B cell (primary cell): ENCODE measurements around the gene PAPSS1. TPM values are rescaled to one million over a fixed set of nuclear protein-coding genes. Genes with fewer than 3 reads are reported as not detected.
"Not testable (repeated sequence)": the region's sequence is repeated elsewhere in the genome, so short reads cannot be mapped to it uniquely, and the experiment has no call there.

Experiments used
- ATAC-seq: fragments of 200-7000 bp; cut with Tn5 transposase; one replicate; pipeline ENCODE4 v1.10.0; 2021; ENCODE audit warnings: low read depth, mild to moderate bottlenecking, moderate number of reproducible peaks, moderate library complexity
- CTCF ChIA-PET: fragments of 350-600 bp; sonication (Branson Sonifier 250); formaldehyde crosslinking; loops from one replicate; lab custom pipeline; 2021; ENCODE audit warnings: antibody characterized with exemption, inconsistent platforms; lab: Charles Lee
- POLR2A ChIA-PET: fragments of 350-600 bp; sonication (Branson Sonifier 250); formaldehyde crosslinking; loops from one replicate; lab custom pipeline; 2021; ENCODE audit warnings: antibody characterized with exemption; lab: Charles Lee
- DNase-seq: peaks from one replicate; pipeline ENCODE4 v3.0.0; 2013
- H2AFZ ChIP-seq: 2 replicates; pipeline ENCODE4 v1.6.1; 2012; ENCODE audit warnings: mild to moderate bottlenecking, low read depth, low read length; ENCODE audit not compliant: insufficient read depth, poor library complexity, severe bottlenecking
- H3K27ac ChIP-seq, 2 donors: 1 replicate in 1 of 2; 2 replicates in 1 of 2; pipeline ENCODE4 v1.5.1; 2012 to 2013; ENCODE audit warnings: low read length in 2 of 2, mild to moderate bottlenecking in 2 of 2, moderate library complexity in 1 of 2
- H3K27me3 ChIP-seq, 4 experiments: fragments of 200-600 bp in 1 of 4; sonication (generic) in 1 of 4; replicated peaks in 1 of 4; 1 replicate in 2 of 4; 2 replicates in 2 of 4; pipeline versions ENCODE4 v1.6.1 to v1.7.0; 2013 to 2016; ENCODE audit warnings: low read length in 3 of 4, mild to moderate bottlenecking in 2 of 4, mixed read lengths in 1 of 4, moderate library complexity in 1 of 4; ENCODE audit not compliant: insufficient read depth in 4 of 4, control insufficient read depth in 3 of 4; ENCODE audit errors: control extremely low read depth in 1 of 4
- H3K36me3 ChIP-seq, 2 experiments: replicated peaks in 1 of 2; 1 replicate in 1 of 2; 2 replicates in 1 of 2; pipeline versions ENCODE4 v1.6.1 to v1.7.1; 2013; ENCODE audit warnings: low read length in 1 of 2; ENCODE audit not compliant: insufficient read depth in 2 of 2, control insufficient read depth in 1 of 2; ENCODE audit errors: control extremely low read depth in 1 of 2, extremely low read depth in 1 of 2
- H3K4me1 ChIP-seq, 2 donors: fragments of 200-600 bp in 1 of 2; sonication (generic) in 1 of 2; 1 replicate in 1 of 2; 2 replicates in 1 of 2; pipeline versions ENCODE4 v1.5.1 to v1.6.1; 2013 to 2017; ENCODE audit warnings: low read length in 2 of 2; ENCODE audit not compliant: control insufficient read depth in 2 of 2, insufficient read depth in 2 of 2
- H3K4me2 ChIP-seq: replicated peaks from 2 replicates; pipeline ENCODE3; 2012; ENCODE audit warnings: mild to moderate bottlenecking, low read depth, low read length; ENCODE audit not compliant: poor library complexity, severe bottlenecking
- H3K4me3 ChIP-seq, 5 experiments: fragments of 200-600 bp in 1 of 5; sonication (generic) in 1 of 5; 1 replicate in 3 of 5; 2 replicates in 2 of 5; pipeline versions ENCODE4 v1.5.1 to v1.7.0; 2011 to 2016; ENCODE audit warnings: low read length in 4 of 5, mild to moderate bottlenecking in 4 of 5, low read depth in 2 of 5, control low read depth in 1 of 5, moderate library complexity in 1 of 5; ENCODE audit not compliant: insufficient read depth in 1 of 5; ENCODE audit errors: control extremely low read depth in 1 of 5, extremely low read depth in 1 of 5
- H3K79me2 ChIP-seq: fragments of 200-600 bp; sonication (generic); one replicate; pipeline ENCODE4 v1.6.0; 2016; ENCODE audit warnings: low read length; ENCODE audit not compliant: control insufficient read depth, insufficient read depth
- H3K9ac ChIP-seq: fragments of 200-600 bp; sonication (generic); 2 replicates; pipeline ENCODE4 v1.6.1; 2017; ENCODE audit warnings: mild to moderate bottlenecking, low read length, moderate library complexity
- H3K9me3 ChIP-seq, 3 donors: one replicate each; pipeline versions ENCODE4 v1.6.1 to v1.7.1; 2013; ENCODE audit warnings: low read length in 2 of 3; ENCODE audit not compliant: control insufficient read depth in 2 of 3, insufficient read depth in 1 of 3; ENCODE audit errors: control extremely low read depth in 1 of 3
- H4K20me1 ChIP-seq: 2 replicates; pipeline ENCODE4 v1.6.0; 2012; ENCODE audit warnings: mild to moderate bottlenecking, low read length; ENCODE audit not compliant: insufficient read depth, control insufficient read depth, poor library complexity, severe bottlenecking
- H3K27ac Mint-ChIP-seq: one replicate; pipeline ENCODE4 v1.8.0; 2021; ENCODE audit warnings: mixed read lengths
- H3K27me3 Mint-ChIP-seq: one replicate; pipeline ENCODE4 v1.8.0; 2021; ENCODE audit warnings: mixed read lengths
- H3K4me1 Mint-ChIP-seq: one replicate; pipeline ENCODE4 v1.8.0; 2021; ENCODE audit warnings: mixed read lengths
- H3K4me3 Mint-ChIP-seq: one replicate; pipeline ENCODE4 v1.8.0; 2021; ENCODE audit warnings: mixed read lengths
- H3K9me3 Mint-ChIP-seq: one replicate; pipeline ENCODE4 v1.8.0; 2022; ENCODE audit warnings: mixed read lengths; ENCODE audit not compliant: insufficient read depth
- EZH2 ChIP-seq: IDR thresholded peaks from 2 replicates; pipeline ENCODE4 v1.6.1; 2012; ENCODE audit warnings: borderline replicate concordance, low read depth, mild to moderate bottlenecking, moderate library complexity, low read length; ENCODE audit not compliant: insufficient read depth, poor library complexity, severe bottlenecking
- WGBS: methylation state at CpG from one replicate; pipeline ENCODE4 v1.1.5; 2013; ENCODE audit warnings: missing lambda C conversion rate; ENCODE audit not compliant: insufficient coverage; 5-methylcytosine and 5-hydroxymethylcytosine counted together
- intact Hi-C: fragments of 100-400 bp; cut with micrococcal nuclease; formaldehyde crosslinking; loops from one replicate; pipeline ENCODE4 v1.10.0; 2022
- polyA plus RNA-seq: library from polyadenylated mRNA; depleted of rRNA; stranded (reverse); fragments of >200 nt; gene quantifications from 2 replicates; pipeline ENCODE4 v1.2.3, GENCODE V29; 2012
- total RNA-seq, 2 donors: library from RNA; stranded (reverse); fragments of 120-200 nt in 1 of 2; gene quantifications; 1 replicate in 1 of 2; 2 replicates in 1 of 2; pipeline versions ENCODE4 v1.2.3 to v1.2.4, GENCODE V29; 2013 to 2022
- TF ChIP-seq, protein P1 (sequence below): fragments of 200-600 bp; IDR thresholded peaks from one replicate; pipeline ENCODE4 v1.8.0; 2022; ENCODE audit warnings: antibody characterized with exemption, mild to moderate bottlenecking

PAPSS1 gene
- total and polyA plus RNA-seq, 2 donors (not counting 1 experiment from before 2014, with no cell fraction given): 21.4 to 33.9 TPM

GRCh38 chr4:107726131-107726925 lies 6.3 kb upstream of the PAPSS1 start:
- intact Hi-C loops: loop anchor here (10.0 kb wide), 1 partner anchor 1708 kb away; the partner anchor contains the start of gene SEC24B
- H3K4me1 Mint-ChIP-seq, H3K9me3 ChIP-seq, H3K4me3 Mint-ChIP-seq, H3K27me3 ChIP-seq, DNase-seq, H3K4me1 ChIP-seq, H3K4me2 ChIP-seq, H3K36me3 ChIP-seq, H3K27me3 Mint-ChIP-seq, H3K27ac ChIP-seq, H3K79me2 ChIP-seq, POLR2A ChIA-PET, H3K4me3 ChIP-seq, ATAC-seq, H4K20me1 ChIP-seq, H2AFZ ChIP-seq, H3K9ac ChIP-seq, H3K9me3 Mint-ChIP-seq, H3K27ac Mint-ChIP-seq: not testable (repeated sequence)
- WGBS: 100% methylated on average over 1 of the region's 3 CpGs
- CTCF ChIA-PET: interaction anchor here (1.2 kb wide), 1 partner anchor 11 kb away, joined by 3 read pairs; no protein-coding TSS in a partner anchor

DNA sequence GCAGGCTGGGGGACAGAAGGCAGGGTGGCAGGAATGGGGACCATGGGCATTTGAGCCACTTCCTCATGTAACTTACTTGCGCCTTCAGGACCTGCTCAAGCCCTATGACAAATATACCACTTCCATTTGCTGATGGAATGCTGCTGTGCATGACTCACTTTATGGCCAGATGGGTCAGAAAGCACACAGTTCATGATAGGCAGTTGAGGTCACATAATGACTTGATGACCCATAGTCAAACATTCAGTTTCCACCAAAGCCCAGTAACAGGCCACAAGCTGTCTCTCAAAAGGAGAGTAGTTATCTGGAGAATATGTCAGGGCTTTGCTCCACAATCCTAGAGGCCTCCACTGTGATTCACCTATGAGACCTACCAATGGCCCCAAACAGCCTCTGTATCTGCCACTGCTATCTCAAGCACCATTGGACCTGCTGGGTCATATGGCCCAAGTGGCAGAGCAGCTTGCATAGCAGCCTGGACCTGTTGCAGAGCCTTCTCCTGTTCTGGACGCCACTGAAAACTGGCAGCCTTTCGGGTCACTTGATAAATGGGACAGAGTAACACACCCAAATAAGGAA lies 5.3 kb upstream of the PAPSS1 start:
- H3K27ac ChIP-seq: no peak overlapping the region
- H3K79me2 ChIP-seq: no peaks in the 10 kb centered on the region
- no peak for ATAC-seq
- H3K4me3 ChIP-seq: no peak overlapping the region
- no peak overlapping the region for H3K27ac Mint-ChIP-seq
- no peaks in the 10 kb centered on the region for H3K36me3 ChIP-seq
- TF ChIP-seq EZH2: no peak
- TF ChIP-seq, protein P1, sequence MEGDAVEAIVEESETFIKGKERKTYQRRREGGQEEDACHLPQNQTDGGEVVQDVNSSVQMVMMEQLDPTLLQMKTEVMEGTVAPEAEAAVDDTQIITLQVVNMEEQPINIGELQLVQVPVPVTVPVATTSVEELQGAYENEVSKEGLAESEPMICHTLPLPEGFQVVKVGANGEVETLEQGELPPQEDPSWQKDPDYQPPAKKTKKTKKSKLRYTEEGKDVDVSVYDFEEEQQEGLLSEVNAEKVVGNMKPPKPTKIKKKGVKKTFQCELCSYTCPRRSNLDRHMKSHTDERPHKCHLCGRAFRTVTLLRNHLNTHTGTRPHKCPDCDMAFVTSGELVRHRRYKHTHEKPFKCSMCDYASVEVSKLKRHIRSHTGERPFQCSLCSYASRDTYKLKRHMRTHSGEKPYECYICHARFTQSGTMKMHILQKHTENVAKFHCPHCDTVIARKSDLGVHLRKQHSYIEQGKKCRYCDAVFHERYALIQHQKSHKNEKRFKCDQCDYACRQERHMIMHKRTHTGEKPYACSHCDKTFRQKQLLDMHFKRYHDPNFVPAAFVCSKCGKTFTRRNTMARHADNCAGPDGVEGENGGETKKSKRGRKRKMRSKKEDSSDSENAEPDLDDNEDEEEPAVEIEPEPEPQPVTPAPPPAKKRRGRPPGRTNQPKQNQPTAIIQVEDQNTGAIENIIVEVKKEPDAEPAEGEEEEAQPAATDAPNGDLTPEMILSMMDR: no peak
- ChIA-PET CTCF (no interaction called here), POLR2A (no interaction called here)
- peaks cover 0 to 3% (median 0%) of the 10 kb centered on the region in 4 experiments for H3K27me3 ChIP-seq
- H3K4me3 Mint-ChIP-seq: no peak overlapping the region
- no peak overlapping the region for H3K4me2 ChIP-seq
- no peaks in the 10 kb centered on the region for H3K9me3 Mint-ChIP-seq
- intact Hi-C loops: loop anchor here (10.0 kb wide), 1 partner anchor 1709 kb away; the partner anchor contains the start of gene SEC24B
- no peaks in the 10 kb centered on the region for H3K9me3 ChIP-seq
- H4K20me1 ChIP-seq: no peaks in the 10 kb centered on the region
- 96% methylated on average over 3 of the region's 3 CpGs for WGBS
- peaks cover 7% of the 10 kb centered on the region for H3K27me3 Mint-ChIP-seq
- no peak for DNase-seq
- H2AFZ ChIP-seq: no peak overlapping the region
- peaks cover 12% of the 10 kb centered on the region for H3K4me1 Mint-ChIP-seq
- H3K4me1 ChIP-seq: peaks cover 3 to 10% of the 10 kb centered on the region in 2 donors
- H3K9ac ChIP-seq: no peak overlapping the region

DNA sequence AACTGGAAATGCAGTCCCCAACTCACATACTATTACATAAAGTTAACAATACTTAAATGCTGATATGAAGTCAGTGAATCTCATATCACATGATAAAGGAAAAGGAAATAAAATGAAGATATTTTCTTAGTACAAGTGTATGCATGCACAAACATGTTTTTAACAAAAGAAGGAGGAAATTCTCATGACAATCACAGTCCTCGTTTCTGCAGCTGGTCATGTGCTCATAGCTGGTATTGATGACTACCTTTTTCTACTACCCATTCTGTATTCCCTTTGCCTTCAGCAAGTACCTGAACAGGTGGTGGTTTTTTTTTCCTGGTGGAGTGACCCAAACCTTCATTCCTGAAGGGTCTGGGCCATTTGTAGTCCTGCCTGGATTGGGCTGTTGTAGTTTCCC lies 3.3 kb upstream of the PAPSS1 start:
- H3K27me3 Mint-ChIP-seq, DNase-seq, H2AFZ ChIP-seq, H3K4me3 ChIP-seq, H3K4me3 Mint-ChIP-seq, H3K4me2 ChIP-seq, ATAC-seq, POLR2A ChIA-PET, H3K9ac ChIP-seq, H3K9me3 Mint-ChIP-seq, H3K9me3 ChIP-seq, H3K27ac Mint-ChIP-seq, H3K36me3 ChIP-seq, H4K20me1 ChIP-seq, H3K27me3 ChIP-seq, H3K27ac ChIP-seq, CTCF ChIA-PET: not testable (repeated sequence)
- Histone ChIP-seq H3K4me1 (peaks cover 15 to 23% of the 10 kb centered on the region in 2 donors), H3K79me2 (peaks cover 11% of the 10 kb centered on the region)
- WGBS: no CpG with 5 or more reads among the region's 1 CpG
- H3K4me1 Mint-ChIP-seq: peaks cover 25% of the 10 kb centered on the region
- intact Hi-C loops: loop anchor here (10.0 kb wide), 1 partner anchor 1711 kb away; the partner anchor contains the start of gene SEC24B
